Ishikawa (cell line): Measurements from ENCODE around the gene GTF2A1L.

Experiments used
- CEBPB ChIP-seq: IDR thresholded peaks from 2 replicates; pipeline ENCODE4 v1.6.1; 2012
- CREB1 ChIP-seq: IDR thresholded peaks from 2 replicates; pipeline ENCODE4 v1.6.1; 2012; ENCODE audit warnings: low read depth
- EGR1 ChIP-seq: IDR thresholded peaks from 2 replicates; pipeline ENCODE4 v1.6.1; 2012
- EP300 ChIP-seq: IDR thresholded peaks from 2 replicates; pipeline ENCODE4 v1.6.1; 2012; ENCODE audit warnings: borderline replicate concordance
- FOXM1 ChIP-seq: IDR thresholded peaks from 2 replicates; pipeline ENCODE4 v1.6.1; 2012; ENCODE audit warnings: low read depth, borderline replicate concordance
- NFIC ChIP-seq: IDR thresholded peaks from 2 replicates; pipeline ENCODE4 v1.6.1; 2012
- RAD21 ChIP-seq: IDR thresholded peaks from 2 replicates; pipeline ENCODE4 v1.6.1; 2012; ENCODE audit warnings: low read depth
- TAF1 ChIP-seq: IDR thresholded peaks from 2 replicates; pipeline ENCODE4 v1.6.1; 2012; ENCODE audit warnings: low read depth, mild to moderate bottlenecking
- TCF12 ChIP-seq: IDR thresholded peaks from 2 replicates; pipeline ENCODE4 v1.6.1; 2012; ENCODE audit warnings: low read depth
- TEAD4 ChIP-seq: IDR thresholded peaks from 2 replicates; pipeline ENCODE4 v1.6.1; 2012
- YY1 ChIP-seq: IDR thresholded peaks from 2 replicates; pipeline ENCODE4 v1.6.1; 2012; ENCODE audit warnings: low read depth
- ZBTB7A ChIP-seq: IDR thresholded peaks from 2 replicates; pipeline ENCODE4 v1.6.1; 2012; ENCODE audit warnings: low read depth
- TF ChIP-seq, protein P1 (sequence below): IDR thresholded peaks from 2 replicates; pipeline ENCODE4 v1.6.1; 2012; ENCODE audit warnings: low read depth, mild to moderate bottlenecking
- TF ChIP-seq, protein P2 (sequence below): IDR thresholded peaks from 2 replicates; pipeline ENCODE4 v1.6.1; 2012
- TF ChIP-seq, protein P3 (sequence below): IDR thresholded peaks from 2 replicates; pipeline ENCODE4 v1.6.1; 2012

Gene GTF2A1L

DNA sequence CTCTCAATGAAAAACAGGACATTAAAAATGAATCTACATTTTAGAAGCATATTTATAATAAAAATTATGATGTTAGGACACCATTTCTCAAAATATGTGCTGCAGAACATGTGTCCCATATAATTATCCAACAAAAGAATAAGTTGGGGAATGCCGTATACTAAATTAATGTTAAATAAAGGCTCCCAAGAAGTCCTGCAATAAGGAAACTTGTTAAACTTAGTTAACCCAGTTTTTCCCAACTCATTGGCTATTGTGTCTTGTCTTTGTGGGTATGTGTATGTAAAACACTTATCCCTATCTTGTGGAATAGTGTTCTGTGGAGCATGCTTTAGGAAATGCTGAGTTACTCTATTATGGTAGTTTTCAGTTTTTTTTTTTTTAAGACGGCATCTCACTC is 25.6 kb upstream of the GTF2A1L start:
- TF ChIP-seq, protein P1, sequence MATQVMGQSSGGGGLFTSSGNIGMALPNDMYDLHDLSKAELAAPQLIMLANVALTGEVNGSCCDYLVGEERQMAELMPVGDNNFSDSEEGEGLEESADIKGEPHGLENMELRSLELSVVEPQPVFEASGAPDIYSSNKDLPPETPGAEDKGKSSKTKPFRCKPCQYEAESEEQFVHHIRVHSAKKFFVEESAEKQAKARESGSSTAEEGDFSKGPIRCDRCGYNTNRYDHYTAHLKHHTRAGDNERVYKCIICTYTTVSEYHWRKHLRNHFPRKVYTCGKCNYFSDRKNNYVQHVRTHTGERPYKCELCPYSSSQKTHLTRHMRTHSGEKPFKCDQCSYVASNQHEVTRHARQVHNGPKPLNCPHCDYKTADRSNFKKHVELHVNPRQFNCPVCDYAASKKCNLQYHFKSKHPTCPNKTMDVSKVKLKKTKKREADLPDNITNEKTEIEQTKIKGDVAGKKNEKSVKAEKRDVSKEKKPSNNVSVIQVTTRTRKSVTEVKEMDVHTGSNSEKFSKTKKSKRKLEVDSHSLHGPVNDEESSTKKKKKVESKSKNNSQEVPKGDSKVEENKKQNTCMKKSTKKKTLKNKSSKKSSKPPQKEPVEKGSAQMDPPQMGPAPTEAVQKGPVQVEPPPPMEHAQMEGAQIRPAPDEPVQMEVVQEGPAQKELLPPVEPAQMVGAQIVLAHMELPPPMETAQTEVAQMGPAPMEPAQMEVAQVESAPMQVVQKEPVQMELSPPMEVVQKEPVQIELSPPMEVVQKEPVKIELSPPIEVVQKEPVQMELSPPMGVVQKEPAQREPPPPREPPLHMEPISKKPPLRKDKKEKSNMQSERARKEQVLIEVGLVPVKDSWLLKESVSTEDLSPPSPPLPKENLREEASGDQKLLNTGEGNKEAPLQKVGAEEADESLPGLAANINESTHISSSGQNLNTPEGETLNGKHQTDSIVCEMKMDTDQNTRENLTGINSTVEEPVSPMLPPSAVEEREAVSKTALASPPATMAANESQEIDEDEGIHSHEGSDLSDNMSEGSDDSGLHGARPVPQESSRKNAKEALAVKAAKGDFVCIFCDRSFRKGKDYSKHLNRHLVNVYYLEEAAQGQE = no peak

DNA sequence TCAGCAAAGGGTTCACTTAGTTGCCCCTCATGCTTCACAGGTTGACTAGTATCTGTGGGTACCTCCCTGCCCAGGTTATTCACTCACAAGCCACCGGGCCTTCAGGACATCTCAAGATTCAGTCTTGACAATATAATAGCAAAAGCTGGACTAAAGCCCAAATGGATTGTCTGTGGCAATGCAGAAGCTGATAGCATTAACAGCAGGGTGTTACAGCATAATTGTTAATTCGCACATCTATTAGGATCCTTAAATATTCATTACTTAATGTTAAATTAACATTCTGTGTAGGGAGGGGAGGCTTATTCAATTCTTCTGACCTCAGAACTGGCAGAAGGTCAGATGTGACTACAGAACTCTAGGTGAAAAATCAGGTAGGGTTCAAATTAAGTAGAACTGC is 20.2 kb upstream of the GTF2A1L start:
- TF ChIP-seq RAD21 = no peak
- TF ChIP-seq, protein P2, sequence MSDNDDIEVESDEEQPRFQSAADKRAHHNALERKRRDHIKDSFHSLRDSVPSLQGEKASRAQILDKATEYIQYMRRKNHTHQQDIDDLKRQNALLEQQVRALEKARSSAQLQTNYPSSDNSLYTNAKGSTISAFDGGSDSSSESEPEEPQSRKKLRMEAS = no peak
- TF ChIP-seq, protein P1 = no peak
- TF ChIP-seq TAF1 = no peak
- TF ChIP-seq FOXM1 = no peak
- TF ChIP-seq CEBPB = no peak
- TF ChIP-seq CREB1 = no peak
- no peak for TF ChIP-seq TCF12
- TF ChIP-seq TEAD4 = no peak
- TF ChIP-seq, protein P3, sequence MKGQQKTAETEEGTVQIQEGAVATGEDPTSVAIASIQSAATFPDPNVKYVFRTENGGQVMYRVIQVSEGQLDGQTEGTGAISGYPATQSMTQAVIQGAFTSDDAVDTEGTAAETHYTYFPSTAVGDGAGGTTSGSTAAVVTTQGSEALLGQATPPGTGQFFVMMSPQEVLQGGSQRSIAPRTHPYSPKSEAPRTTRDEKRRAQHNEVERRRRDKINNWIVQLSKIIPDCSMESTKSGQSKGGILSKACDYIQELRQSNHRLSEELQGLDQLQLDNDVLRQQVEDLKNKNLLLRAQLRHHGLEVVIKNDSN = no peak
- no peak for TF ChIP-seq NFIC
- no peak for TF ChIP-seq YY1
- no peak for TF ChIP-seq EGR1
- no peak for TF ChIP-seq EP300
- TF ChIP-seq ZBTB7A = no peak

DNA sequence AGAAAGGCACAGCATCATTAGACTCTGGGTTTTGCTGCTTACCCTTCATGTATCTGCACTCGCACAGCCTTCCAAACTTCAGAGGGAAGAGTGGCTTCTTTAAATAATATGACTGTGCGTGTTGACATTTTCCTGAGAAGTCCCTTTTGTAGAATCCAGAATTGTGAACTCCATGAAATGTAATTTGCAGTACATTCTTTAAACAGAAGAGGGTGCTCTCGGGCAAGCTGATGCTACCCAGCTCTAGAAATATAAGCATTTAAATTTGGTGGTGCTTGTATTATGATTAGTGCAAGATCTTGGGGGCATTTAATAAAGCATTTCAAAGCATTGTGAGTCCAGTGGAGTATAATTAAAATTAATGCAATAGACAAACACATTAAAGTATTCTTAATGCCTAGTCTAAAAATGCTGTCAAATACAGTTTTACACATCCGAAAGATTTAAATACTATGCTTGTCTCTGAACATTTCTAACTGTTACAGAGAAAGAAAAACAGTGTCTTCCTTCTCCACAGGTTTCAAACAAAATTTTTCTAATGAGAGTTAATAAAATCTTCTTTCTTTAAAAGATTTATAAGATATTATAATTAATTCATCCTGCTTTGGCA is 17.3 kb upstream of the GTF2A1L start:
- TF ChIP-seq TCF12 = no peak
- TF ChIP-seq RAD21 = peak; percentile 90

DNA sequence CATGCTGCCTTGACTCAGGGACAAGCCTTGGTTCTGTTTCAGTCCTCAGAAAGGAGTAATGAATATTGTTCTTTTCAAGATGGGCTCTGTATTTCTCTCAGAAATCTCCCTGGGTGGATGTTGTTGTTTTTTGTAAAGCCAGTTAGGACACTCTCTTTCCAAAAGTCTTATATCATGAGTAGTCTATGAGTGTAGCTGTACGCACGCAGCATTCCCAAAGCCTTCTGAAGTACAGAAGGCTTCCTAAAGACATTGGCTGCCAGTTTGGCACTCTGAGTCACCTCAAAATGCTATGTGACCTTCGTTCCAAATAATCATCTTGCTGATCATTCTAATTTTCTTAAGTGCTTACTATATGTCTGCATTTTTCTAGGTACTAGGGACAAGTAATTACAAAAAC is 16.7 kb upstream of the GTF2A1L start:
- TF ChIP-seq CEBPB (no peak), TEAD4 (no peak), FOXM1 (no peak), ZBTB7A (no peak), TCF12 (no peak), EP300 (no peak), NFIC (no peak), TAF1 (no peak), YY1 (no peak), EGR1 (no peak), RAD21 (no peak), CREB1 (no peak)
- TF ChIP-seq, protein P2 = no peak
- TF ChIP-seq, protein P1 = no peak
- TF ChIP-seq, protein P3 = no peak

DNA sequence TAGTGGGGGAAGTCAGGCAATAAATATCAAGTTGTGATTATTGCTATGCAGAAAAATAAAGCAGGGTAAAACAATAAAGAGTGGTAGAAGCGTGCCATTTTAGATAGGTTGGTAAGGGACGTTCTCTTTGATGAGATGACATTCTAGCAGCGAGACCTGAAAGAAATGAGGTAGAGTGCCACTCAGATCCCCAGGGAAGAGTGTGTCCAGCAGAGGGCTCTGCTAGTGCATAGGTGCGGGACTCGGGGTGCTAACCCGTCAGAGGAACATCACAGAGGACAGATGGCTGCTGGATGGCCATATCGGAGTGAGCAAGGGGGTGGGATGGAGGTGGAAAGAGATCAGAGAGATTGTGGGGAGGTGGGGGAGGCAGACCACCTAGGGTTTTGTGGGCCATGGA is 16.3 kb upstream of the GTF2A1L start:
- TF ChIP-seq RAD21 (peak; percentile 77), CEBPB (no peak)
